H9 (cell line): ENCODE results near the gene CLCN2. TPM values are rescaled to one million over a fixed set of nuclear protein-coding genes. Genes with fewer than 3 reads are reported as not detected.

Experiments used
- DNase-seq: peaks from one replicate; pipeline ENCODE4 v3.0.0-alpha.2; 2017
- H2AFZ ChIP-seq: one replicate; pipeline ENCODE4 v1.6.1; 2013; ENCODE audit warnings: mild to moderate bottlenecking, low read length, control low read depth, moderate library complexity
- H2AK5ac ChIP-seq: 2 replicates; pipeline ENCODE4 v1.6.1; 2013; ENCODE audit warnings: low read length, control low read depth, mixed read lengths; ENCODE audit not compliant: insufficient read length
- H2BK120ac ChIP-seq: one replicate; pipeline ENCODE4 v1.6.1; 2013; ENCODE audit warnings: low read depth, mild to moderate bottlenecking, low read length, control low read depth, inconsistent platforms; ENCODE audit not compliant: poor library complexity, severe bottlenecking
- H2BK12ac ChIP-seq: 2 replicates; pipeline ENCODE4 v1.6.1; 2013; ENCODE audit warnings: low read length, control low read depth, mixed read lengths, low read depth; ENCODE audit not compliant: insufficient read length
- H2BK15ac ChIP-seq: 2 replicates; pipeline ENCODE4 v1.6.1; 2013; ENCODE audit warnings: low read depth, low read length, control low read depth
- H2BK20ac ChIP-seq: one replicate; pipeline ENCODE4 v1.6.1; 2013; ENCODE audit warnings: low read depth, mild to moderate bottlenecking, low read length, control low read depth, inconsistent platforms; ENCODE audit not compliant: poor library complexity, severe bottlenecking
- H2BK5ac ChIP-seq: 2 replicates; pipeline ENCODE4 v1.6.1; 2013; ENCODE audit warnings: low read length, control low read depth, mixed read lengths; ENCODE audit not compliant: insufficient read length
- H3K14ac ChIP-seq: 2 replicates; pipeline ENCODE4 v1.6.1; 2013; ENCODE audit warnings: low read length, control low read depth; ENCODE audit not compliant: insufficient read depth
- H3K18ac ChIP-seq: 2 replicates; pipeline ENCODE4 v1.6.1; 2013; ENCODE audit warnings: low read depth, mild to moderate bottlenecking, mixed read lengths, low read length, control low read depth; ENCODE audit not compliant: insufficient read length
- H3K23ac ChIP-seq: 2 replicates; pipeline ENCODE4 v1.6.1; 2013; ENCODE audit warnings: low read length, control low read depth, mixed read lengths, low read depth; ENCODE audit not compliant: insufficient read length
- H3K23me2 ChIP-seq: 2 replicates; pipeline ENCODE4 v1.6.1; 2013; ENCODE audit warnings: low read depth, mild to moderate bottlenecking, mixed read lengths, low read length, control low read depth; ENCODE audit not compliant: insufficient read length, poor library complexity, severe bottlenecking
- H3K27ac ChIP-seq: 2 replicates; pipeline ENCODE4 v1.5.1; 2013; ENCODE audit warnings: low read length, control low read depth, mixed read lengths, low read depth; ENCODE audit not compliant: insufficient read length
- H3K27me3 ChIP-seq: 2 replicates; pipeline ENCODE4 v1.6.1; 2013; ENCODE audit warnings: low read length, control low read depth, inconsistent platforms; ENCODE audit not compliant: insufficient read depth
- H3K4ac ChIP-seq: 2 replicates; pipeline ENCODE4 v1.6.1; 2013; ENCODE audit warnings: low read depth, mild to moderate bottlenecking, control low read depth, inconsistent platforms, low read length, moderate library complexity
- H3K4me1 ChIP-seq: 2 replicates; pipeline ENCODE4 v1.6.1; 2013; ENCODE audit warnings: low read length, control low read depth, inconsistent platforms; ENCODE audit not compliant: insufficient read depth
- H3K4me2 ChIP-seq: 2 replicates; pipeline ENCODE4 v1.6.1; 2013; ENCODE audit warnings: low read length, control low read depth, mixed read lengths; ENCODE audit not compliant: insufficient read length, insufficient read depth
- H3K56ac ChIP-seq: 2 replicates; pipeline ENCODE4 v1.6.1; 2013; ENCODE audit warnings: low read depth, mild to moderate bottlenecking, mixed read lengths, low read length, control low read depth; ENCODE audit not compliant: insufficient read length
- H3K79me1 ChIP-seq: 2 replicates; pipeline ENCODE4 v1.6.1; 2013; ENCODE audit warnings: low read depth, mild to moderate bottlenecking, moderate library complexity, low read length, control low read depth, inconsistent platforms; ENCODE audit not compliant: insufficient read depth, poor library complexity, severe bottlenecking
- H3K79me2 ChIP-seq: 2 replicates; pipeline ENCODE4 v1.6.1; 2013; ENCODE audit warnings: low read length, control low read depth, inconsistent platforms; ENCODE audit not compliant: insufficient read depth
- H3K9ac ChIP-seq: 2 replicates; pipeline ENCODE4 v1.6.1; 2013; ENCODE audit warnings: low read length, control low read depth, mixed read lengths; ENCODE audit not compliant: insufficient read length; ENCODE audit errors: extremely low read depth
- H3K9me3 ChIP-seq: one replicate; pipeline ENCODE4 v1.6.1; 2013; ENCODE audit warnings: low read depth, low read length, inconsistent platforms; ENCODE audit not compliant: control insufficient read depth
- H3T11ph ChIP-seq: one replicate; pipeline ENCODE4 v1.6.1; 2013; ENCODE audit warnings: mild to moderate bottlenecking, low read length, control low read depth, inconsistent platforms
- H4K20me1 ChIP-seq: one replicate; pipeline ENCODE4 v1.6.1; 2013; ENCODE audit not compliant: control insufficient read depth, insufficient read length, insufficient read depth
- H4K5ac ChIP-seq: 2 replicates; pipeline ENCODE4 v1.6.1; 2013; ENCODE audit warnings: low read depth, mild to moderate bottlenecking, mixed read lengths, low read length, control low read depth; ENCODE audit not compliant: insufficient read length
- H4K8ac ChIP-seq: replicated peaks from 2 replicates; pipeline ENCODE4 v1.6.1; 2013; ENCODE audit warnings: low read length, control low read depth, mixed read lengths, low read depth; ENCODE audit not compliant: insufficient read length
- H4K91ac ChIP-seq: 2 replicates; pipeline ENCODE4 v1.6.1; 2013; ENCODE audit warnings: low read depth, mild to moderate bottlenecking, moderate library complexity, mixed read lengths, low read length, control low read depth; ENCODE audit not compliant: insufficient read length
- H3K27ac Mint-ChIP-seq, 3 experiments: 2 replicates in 2 of 3; 3 replicates in 1 of 3; pipeline ENCODE4 v1.8.0; 2020 to 2021; ENCODE audit warnings: mixed read lengths in 3 of 3, mild to moderate bottlenecking in 1 of 3, moderate library complexity in 1 of 3
- H3K27me3 Mint-ChIP-seq: 2 replicates; pipeline ENCODE4 v1.8.0; 2021; ENCODE audit warnings: low read depth, mild to moderate bottlenecking, moderate library complexity, mixed read lengths
- H3K36me3 Mint-ChIP-seq, 3 experiments: 2 replicates in 2 of 3; 3 replicates in 1 of 3; pipeline ENCODE4 v1.8.0; 2020 to 2021; ENCODE audit warnings: low read depth in 3 of 3, mixed read lengths in 3 of 3; ENCODE audit not compliant: insufficient read depth in 1 of 3
- H3K4me1 Mint-ChIP-seq, 2 experiments: 2 replicates each; pipeline ENCODE4 v1.8.0; 2020; ENCODE audit warnings: mixed read lengths in 2 of 2
- H3K4me3 Mint-ChIP-seq, 2 experiments: 2 replicates in 1 of 2; 3 replicates in 1 of 2; pipeline ENCODE4 v1.8.0; 2020 to 2021; ENCODE audit warnings: mild to moderate bottlenecking in 2 of 2, mixed read lengths in 2 of 2, moderate library complexity in 1 of 2
- H3K9me3 Mint-ChIP-seq, 2 experiments: 2 replicates in 1 of 2; 3 replicates in 1 of 2; pipeline ENCODE4 v1.8.0; 2020; ENCODE audit warnings: mild to moderate bottlenecking in 2 of 2, mixed read lengths in 2 of 2, moderate library complexity in 1 of 2
- WGBS: extraction: QIAGEN DNeasy Blood & Tissue Kit; methylation state at CpG from one replicate; pipeline ENCODE4 v1.1.7; 2013; ENCODE audit warnings: missing lambda C conversion rate, low lambda C conversion rate, mixed read lengths; ENCODE audit not compliant: insufficient read length; ENCODE audit errors: extremely low coverage; 5-methylcytosine and 5-hydroxymethylcytosine counted together
- total RNA-seq: library from RNA; stranded (reverse); gene quantifications from 2 replicates; pipeline ENCODE4 v1.2.1, GENCODE V29; 2021
- TF ChIP-seq, protein P1 (sequence below): fragments of 200-600 bp; sonication (generic); conservative IDR thresholded peaks from 3 replicates; pipeline ENCODE4 v1.8.0; 2021; ENCODE audit warnings: antibody characterized with exemption, mild to moderate bottlenecking

The CLCN2 gene
- total RNA-seq, 1 experiment from 2014 or later, result 17.2 TPM

DNA sequence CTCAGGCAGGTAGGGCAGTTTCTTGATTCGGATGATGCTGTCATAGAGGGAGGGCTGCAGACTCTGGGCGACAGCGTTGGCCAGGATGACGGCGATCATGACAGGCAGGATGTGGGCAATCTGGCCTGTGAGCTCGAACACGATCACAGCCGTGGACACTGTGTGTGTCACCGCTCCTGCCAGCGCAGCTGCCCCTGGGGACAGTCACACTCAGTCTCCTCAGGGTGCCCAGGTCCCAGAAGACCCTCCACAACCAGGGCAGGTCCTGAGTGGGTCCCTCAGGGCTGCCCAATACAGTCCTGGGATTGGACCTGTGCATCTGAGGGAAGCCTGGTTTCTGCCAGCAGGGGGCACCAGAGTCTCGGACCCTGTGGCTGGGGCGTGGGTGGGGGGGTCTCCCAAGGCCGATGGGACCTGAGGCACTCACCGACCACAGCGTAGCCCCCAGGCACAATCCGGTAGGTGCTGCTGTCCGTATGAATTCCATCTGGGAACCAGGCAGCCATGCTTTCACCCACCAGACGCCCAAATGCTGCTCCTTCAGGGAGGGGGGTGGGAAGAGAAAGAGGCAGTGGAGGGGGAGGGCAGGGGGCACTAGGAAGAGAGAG is 7.2 kb downstream of the CLCN2 start:
- H3K27me3 ChIP-seq, result no peaks in the 10 kb centered on the region
- no peak overlapping the region for H3K4me2 ChIP-seq
- H2BK120ac ChIP-seq, result no peak overlapping the region
- H3K79me1 ChIP-seq, result no peaks in the 10 kb centered on the region
- H3K23me2 ChIP-seq, result no peaks in the 10 kb centered on the region
- WGBS, result no CpG with 5 or more reads among the region's 18 CpGs
- no peak overlapping the region for H3K27ac ChIP-seq
- TF ChIP-seq, protein P1, sequence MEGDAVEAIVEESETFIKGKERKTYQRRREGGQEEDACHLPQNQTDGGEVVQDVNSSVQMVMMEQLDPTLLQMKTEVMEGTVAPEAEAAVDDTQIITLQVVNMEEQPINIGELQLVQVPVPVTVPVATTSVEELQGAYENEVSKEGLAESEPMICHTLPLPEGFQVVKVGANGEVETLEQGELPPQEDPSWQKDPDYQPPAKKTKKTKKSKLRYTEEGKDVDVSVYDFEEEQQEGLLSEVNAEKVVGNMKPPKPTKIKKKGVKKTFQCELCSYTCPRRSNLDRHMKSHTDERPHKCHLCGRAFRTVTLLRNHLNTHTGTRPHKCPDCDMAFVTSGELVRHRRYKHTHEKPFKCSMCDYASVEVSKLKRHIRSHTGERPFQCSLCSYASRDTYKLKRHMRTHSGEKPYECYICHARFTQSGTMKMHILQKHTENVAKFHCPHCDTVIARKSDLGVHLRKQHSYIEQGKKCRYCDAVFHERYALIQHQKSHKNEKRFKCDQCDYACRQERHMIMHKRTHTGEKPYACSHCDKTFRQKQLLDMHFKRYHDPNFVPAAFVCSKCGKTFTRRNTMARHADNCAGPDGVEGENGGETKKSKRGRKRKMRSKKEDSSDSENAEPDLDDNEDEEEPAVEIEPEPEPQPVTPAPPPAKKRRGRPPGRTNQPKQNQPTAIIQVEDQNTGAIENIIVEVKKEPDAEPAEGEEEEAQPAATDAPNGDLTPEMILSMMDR, result peak; percentile 74
- H3K4ac ChIP-seq, result no peak overlapping the region
- no peak overlapping the region for H2BK5ac ChIP-seq
- Mint-ChIP-seq H3K36me3 (peaks cover 22 to 61% (median 54%) of the 10 kb centered on the region in 3 experiments; a peak in 6 of 7 replicates), H3K27ac (peak overlapping the region in 1 of 3 experiments; percentile 70; a peak in 1 of 7 replicates), H3K4me3 (no peak overlapping the region), H3K27me3 (no peaks in the 10 kb centered on the region; the same call in none of the 2 replicates), H3K4me1 (peaks cover 9 to 18% of the 10 kb centered on the region in 2 experiments), H3K9me3 (no peaks in the 10 kb centered on the region; a peak in 1 of 5 replicates)
- H3K18ac ChIP-seq, result no peak overlapping the region
- no peaks in the 10 kb centered on the region for H3K9me3 ChIP-seq
- no peak overlapping the region for H2BK15ac ChIP-seq
- H2AFZ ChIP-seq, result no peak overlapping the region
- no peaks in the 10 kb centered on the region for H4K20me1 ChIP-seq
- no peak overlapping the region for H3K14ac ChIP-seq
- DNase-seq, result peak; percentile 65
- H2BK12ac ChIP-seq, result no peak overlapping the region
- no peak overlapping the region for H4K8ac ChIP-seq
- no peaks in the 10 kb centered on the region for H3K79me2 ChIP-seq
- no peaks in the 10 kb centered on the region for H3K4me1 ChIP-seq
- no peak overlapping the region for H4K91ac ChIP-seq
- H4K5ac ChIP-seq, result no peak overlapping the region
- no peak overlapping the region for H3K9ac ChIP-seq
- H3K56ac ChIP-seq, result no peak overlapping the region
- no peak overlapping the region for H2BK20ac ChIP-seq
- H2AK5ac ChIP-seq, result no peak overlapping the region
- H3T11ph ChIP-seq, result no peak overlapping the region
- no peak overlapping the region for H3K23ac ChIP-seq
